ENCODE results near the gene PPFIBP2. TPM values are rescaled to one million over a fixed set of nuclear protein-coding genes. Genes with fewer than 3 reads are reported as not detected.

Gene PPFIBP2
- total RNA-seq, 1 donor from 2014 or later: 1.8 TPM

DNA sequence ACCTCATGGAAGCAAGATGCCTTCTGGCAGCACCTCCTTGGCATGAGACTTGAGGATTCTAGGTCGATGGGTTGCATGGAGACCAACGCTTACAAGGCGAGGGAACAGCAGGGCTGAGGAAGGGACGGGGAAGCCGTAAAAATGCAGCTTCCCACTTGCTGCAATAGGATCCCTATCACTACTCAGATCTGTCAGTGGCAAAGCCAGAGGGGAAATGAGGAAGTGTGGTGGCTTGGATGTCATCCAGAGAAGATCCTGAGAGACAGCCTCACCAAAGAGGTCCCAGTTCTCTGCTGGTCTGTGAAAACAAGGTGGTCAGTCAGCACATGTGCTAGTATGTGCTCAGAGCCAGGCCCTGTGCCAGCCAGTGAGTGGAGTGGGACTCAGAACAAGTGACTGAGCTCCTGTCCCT is 137.3 kb downstream of the PPFIBP2 start:
- H3K4me2 ChIP-seq (ENCODE audit: low read length): no peak overlapping the region
- Mint-ChIP-seq H3K4me1 (ENCODE audit: low read depth, unreplicated experiment) (peaks cover 3% of the 10 kb centered on the region), H3K4me3 (ENCODE audit: unreplicated experiment) (no peak overlapping the region), H3K27ac (ENCODE audit: unreplicated experiment) (no peak overlapping the region), H3K9me3 (ENCODE audit: unreplicated experiment) (no peaks in the 10 kb centered on the region), H3K36me3 (ENCODE audit: low read depth, unreplicated experiment) (peaks cover 8% of the 10 kb centered on the region), H3K27me3 (ENCODE audit: low read depth, unreplicated experiment) (peaks cover 41% of the 10 kb centered on the region)
- H3K9me3 ChIP-seq (ENCODE audit: insufficient read depth, low read depth, low read length): no peaks in the 10 kb centered on the region
- H3K4me1 ChIP-seq (ENCODE audit: insufficient read depth, low read length): no peaks in the 10 kb centered on the region
- no peaks in the 10 kb centered on the region for H3K79me2 ChIP-seq (ENCODE audit: insufficient read depth, low read length)
- no peak overlapping the region for H3K27ac ChIP-seq (ENCODE audit: low read depth, low read length)
- FAIRE-seq (no peak), DNase-seq (ENCODE audit: low read depth) (no peak)
- no peaks in the 10 kb centered on the region for H3K27me3 ChIP-seq (ENCODE audit: insufficient read depth, low read length)
- no peaks in the 10 kb centered on the region for H3K36me3 ChIP-seq (ENCODE audit: insufficient read depth, low read length)
- no peak overlapping the region for H3K4me3 ChIP-seq (ENCODE audit: insufficient read depth, low read depth, low read length)
- no peak overlapping the region for H3K9ac ChIP-seq (ENCODE audit: low read length)
- H2AFZ ChIP-seq (ENCODE audit: low read depth, low read length): no peak overlapping the region
- H4K20me1 ChIP-seq (ENCODE audit: insufficient read depth, low read length): no peaks in the 10 kb centered on the region
- TF ChIP-seq, protein P1, sequence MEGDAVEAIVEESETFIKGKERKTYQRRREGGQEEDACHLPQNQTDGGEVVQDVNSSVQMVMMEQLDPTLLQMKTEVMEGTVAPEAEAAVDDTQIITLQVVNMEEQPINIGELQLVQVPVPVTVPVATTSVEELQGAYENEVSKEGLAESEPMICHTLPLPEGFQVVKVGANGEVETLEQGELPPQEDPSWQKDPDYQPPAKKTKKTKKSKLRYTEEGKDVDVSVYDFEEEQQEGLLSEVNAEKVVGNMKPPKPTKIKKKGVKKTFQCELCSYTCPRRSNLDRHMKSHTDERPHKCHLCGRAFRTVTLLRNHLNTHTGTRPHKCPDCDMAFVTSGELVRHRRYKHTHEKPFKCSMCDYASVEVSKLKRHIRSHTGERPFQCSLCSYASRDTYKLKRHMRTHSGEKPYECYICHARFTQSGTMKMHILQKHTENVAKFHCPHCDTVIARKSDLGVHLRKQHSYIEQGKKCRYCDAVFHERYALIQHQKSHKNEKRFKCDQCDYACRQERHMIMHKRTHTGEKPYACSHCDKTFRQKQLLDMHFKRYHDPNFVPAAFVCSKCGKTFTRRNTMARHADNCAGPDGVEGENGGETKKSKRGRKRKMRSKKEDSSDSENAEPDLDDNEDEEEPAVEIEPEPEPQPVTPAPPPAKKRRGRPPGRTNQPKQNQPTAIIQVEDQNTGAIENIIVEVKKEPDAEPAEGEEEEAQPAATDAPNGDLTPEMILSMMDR (IDR thresholded peaks at IDR 0.05; ENCODE audit: insufficient read depth, low read depth, low read length): no peak
- TF ChIP-seq EZH2 (IDR thresholded peaks at IDR 0.05; ENCODE audit: insufficient read depth, low read length): no peak

DNA sequence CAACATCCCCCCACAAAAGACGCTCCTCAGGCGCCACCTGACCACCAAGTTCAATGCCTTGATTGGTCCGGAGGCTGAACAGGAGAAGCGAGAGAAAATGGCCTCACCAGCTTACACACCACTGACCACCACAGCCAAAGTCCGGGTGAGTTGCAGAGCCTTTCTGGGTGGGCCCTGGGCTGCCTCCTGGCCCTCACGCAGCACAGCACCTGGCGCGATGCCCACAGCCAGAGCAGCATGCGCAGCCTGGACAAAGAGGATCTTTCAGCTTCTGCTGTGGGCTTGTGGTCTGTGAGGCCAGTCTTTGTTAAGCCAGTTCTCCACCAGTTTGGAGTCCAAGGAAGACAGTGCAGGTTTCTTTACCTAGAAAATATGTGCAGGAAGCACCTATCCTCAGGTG is 137.9 kb downstream of the PPFIBP2 start:
- Histone ChIP-seq H3K9me3 (ENCODE audit: insufficient read depth, low read depth, low read length) (no peaks in the 10 kb centered on the region), H3K4me3 (ENCODE audit: insufficient read depth, low read depth, low read length) (no peak overlapping the region), H3K27me3 (ENCODE audit: insufficient read depth, low read length) (no peaks in the 10 kb centered on the region), H4K20me1 (ENCODE audit: insufficient read depth, low read length) (no peaks in the 10 kb centered on the region), H3K36me3 (ENCODE audit: insufficient read depth, low read length) (no peaks in the 10 kb centered on the region), H3K9ac (ENCODE audit: low read length) (no peak overlapping the region), H3K4me2 (ENCODE audit: low read length) (no peak overlapping the region), H2AFZ (ENCODE audit: low read depth, low read length) (no peak overlapping the region), H3K4me1 (ENCODE audit: insufficient read depth, low read length) (no peaks in the 10 kb centered on the region), H3K27ac (ENCODE audit: low read depth, low read length) (no peak overlapping the region), H3K79me2 (ENCODE audit: insufficient read depth, low read length) (no peaks in the 10 kb centered on the region)
- TF ChIP-seq EZH2 (IDR thresholded peaks at IDR 0.05; ENCODE audit: insufficient read depth, low read length): no peak
- TF ChIP-seq, protein P1 (IDR thresholded peaks at IDR 0.05; ENCODE audit: insufficient read depth, low read depth, low read length): no peak
- no peaks in the 10 kb centered on the region for H3K9me3 Mint-ChIP-seq (ENCODE audit: unreplicated experiment)
- peaks cover 8% of the 10 kb centered on the region for H3K36me3 Mint-ChIP-seq (ENCODE audit: low read depth, unreplicated experiment)
- H3K4me1 Mint-ChIP-seq (ENCODE audit: low read depth, unreplicated experiment): peaks cover 3% of the 10 kb centered on the region
- FAIRE-seq (no peak), DNase-seq (ENCODE audit: low read depth) (no peak)
- peaks cover 41% of the 10 kb centered on the region for H3K27me3 Mint-ChIP-seq (ENCODE audit: low read depth, unreplicated experiment)
- H3K4me3 Mint-ChIP-seq (ENCODE audit: unreplicated experiment): no peak overlapping the region
- no peak overlapping the region for H3K27ac Mint-ChIP-seq (ENCODE audit: unreplicated experiment)

DNA sequence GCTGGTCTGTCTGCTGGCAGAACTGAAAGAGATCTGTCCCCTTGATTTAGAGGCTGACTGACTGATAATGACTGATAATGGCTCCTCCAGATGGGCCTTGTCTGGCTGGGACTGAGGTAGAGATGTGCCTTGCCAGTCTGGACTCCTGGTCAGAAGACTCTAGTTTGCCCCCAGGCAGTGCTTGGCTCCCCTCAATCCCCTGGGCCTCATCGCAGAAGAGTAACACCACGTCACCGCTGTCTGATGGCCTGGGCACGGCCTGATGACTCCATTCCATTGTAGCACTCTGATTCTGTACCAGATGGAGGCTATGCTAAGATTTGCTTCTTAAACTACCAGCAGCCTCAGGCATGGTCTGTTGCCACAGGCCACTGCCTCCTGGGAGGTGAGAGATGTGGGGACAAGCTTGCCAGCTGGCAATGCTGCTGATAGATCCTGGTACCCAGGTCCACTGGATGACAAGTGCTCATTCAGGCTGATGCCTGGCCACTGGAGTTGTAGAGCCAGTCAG is 140.5 kb downstream of the PPFIBP2 start:
- H3K27ac ChIP-seq (ENCODE audit: low read depth, low read length): no peak overlapping the region
- Mint-ChIP-seq H3K4me3 (ENCODE audit: unreplicated experiment) (no peak overlapping the region), H3K4me1 (ENCODE audit: low read depth, unreplicated experiment) (no peaks in the 10 kb centered on the region), H3K27me3 (ENCODE audit: low read depth, unreplicated experiment) (peaks cover 38% of the 10 kb centered on the region), H3K27ac (ENCODE audit: unreplicated experiment) (no peak overlapping the region), H3K36me3 (ENCODE audit: low read depth, unreplicated experiment) (peaks cover 8% of the 10 kb centered on the region), H3K9me3 (ENCODE audit: unreplicated experiment) (no peaks in the 10 kb centered on the region)
- H3K27me3 ChIP-seq (ENCODE audit: insufficient read depth, low read length): no peaks in the 10 kb centered on the region
- H3K4me2 ChIP-seq (ENCODE audit: low read length): no peak overlapping the region
- no peak for TF ChIP-seq EZH2 (IDR thresholded peaks at IDR 0.05; ENCODE audit: insufficient read depth, low read length)
- TF ChIP-seq, protein P1 (IDR thresholded peaks at IDR 0.05; ENCODE audit: insufficient read depth, low read depth, low read length): no peak
- H3K4me1 ChIP-seq (ENCODE audit: insufficient read depth, low read length): no peaks in the 10 kb centered on the region
- no peaks in the 10 kb centered on the region for H4K20me1 ChIP-seq (ENCODE audit: insufficient read depth, low read length)
- FAIRE-seq (no peak), DNase-seq (ENCODE audit: low read depth) (no peak)
- no peaks in the 10 kb centered on the region for H3K9me3 ChIP-seq (ENCODE audit: insufficient read depth, low read depth, low read length)
- no peak overlapping the region for H3K4me3 ChIP-seq (ENCODE audit: insufficient read depth, low read depth, low read length)
- H2AFZ ChIP-seq (ENCODE audit: low read depth, low read length): no peak overlapping the region
- no peaks in the 10 kb centered on the region for H3K36me3 ChIP-seq (ENCODE audit: insufficient read depth, low read length)
- no peaks in the 10 kb centered on the region for H3K79me2 ChIP-seq (ENCODE audit: insufficient read depth, low read length)
- H3K9ac ChIP-seq (ENCODE audit: low read length): no peak overlapping the region
